WTC11 (cell line): ENCODE data around the gene RBPJ. TPM values are rescaled to one million over a fixed set of nuclear protein-coding genes. Genes with fewer than 3 reads are reported as not detected.

Source experiments
- ATAC-seq: fragments of 200-7000 bp; cut with Tn5 transposase; 2 replicates; pipeline ENCODE4 v1.10.0; 2021; ENCODE audit warnings: mild to moderate bottlenecking, moderate library complexity
- CTCF ChIA-PET: fragments of 300-600 bp; sonication (Branson Sonifier 250); formaldehyde crosslinking; loops from one replicate; lab custom pipeline; 2021; ENCODE audit warnings: antibody characterized with exemption; lab: Charles Lee
- POLR2A ChIA-PET: fragments of 350-600 bp; sonication (Branson Sonifier 250); formaldehyde crosslinking; loops from one replicate; lab custom pipeline; 2021; ENCODE audit warnings: antibody characterized with exemption; lab: Charles Lee
- DNase-seq: peaks from one replicate; pipeline ENCODE4 v3.0.0; 2021; ENCODE audit warnings: low spot score
- H3K27ac Mint-ChIP-seq: 2 replicates; pipeline ENCODE4 v1.8.0; 2021; ENCODE audit warnings: mixed read lengths
- H3K27me3 Mint-ChIP-seq: 2 replicates; pipeline ENCODE4 v1.8.0; 2021; ENCODE audit warnings: low read depth, mild to moderate bottlenecking, moderate library complexity, mixed read lengths
- H3K36me3 Mint-ChIP-seq: 2 replicates; pipeline ENCODE4 v1.8.0; 2021; ENCODE audit warnings: mixed read lengths
- H3K4me1 Mint-ChIP-seq: 2 replicates; pipeline ENCODE4 v1.8.0; 2022; ENCODE audit warnings: mixed read lengths
- H3K4me3 Mint-ChIP-seq: 2 replicates; pipeline ENCODE4 v1.8.0; 2021; ENCODE audit warnings: mild to moderate bottlenecking, moderate library complexity, mixed read lengths
- H3K9me3 Mint-ChIP-seq: 2 replicates; pipeline ENCODE4 v1.8.0; 2021; ENCODE audit warnings: mixed read lengths
- CBFB ChIP-seq: sonication (generic); formaldehyde crosslinking; IDR thresholded peaks from 2 replicates; pipeline ENCODE4 v1.8.1; 2022; ENCODE audit warnings: mild to moderate bottlenecking, low read depth, missing genetic modification reagents
- CREB1 ChIP-seq: sonication (generic); formaldehyde crosslinking; IDR thresholded peaks from 2 replicates; pipeline ENCODE4 v1.8.0; 2023; ENCODE audit warnings: mild to moderate bottlenecking, missing genetic modification reagents
- ESRRA ChIP-seq: sonication (generic); formaldehyde crosslinking; IDR thresholded peaks from 2 replicates; pipeline ENCODE4 v1.8.1; 2022; ENCODE audit warnings: mild to moderate bottlenecking, missing genetic modification reagents, borderline replicate concordance
- HMGA2 ChIP-seq: fragments of 250-450 bp; sonication (Bioruptor Pico); IDR thresholded peaks from 2 replicates; pipeline ENCODE4 v1.4.0; 2021; ENCODE audit warnings: mild to moderate bottlenecking, moderate library complexity
- KAT7 ChIP-seq: sonication (generic); formaldehyde crosslinking; IDR thresholded peaks from 2 replicates; pipeline ENCODE4 v1.8.1; 2023; ENCODE audit warnings: missing genetic modification reagents, mild to moderate bottlenecking, borderline replicate concordance
- MAX ChIP-seq: sonication (generic); formaldehyde crosslinking; IDR thresholded peaks from 2 replicates; pipeline ENCODE4 v1.8.0; 2022; ENCODE audit warnings: mild to moderate bottlenecking, missing genetic modification reagents
- MLX ChIP-seq: sonication (generic); formaldehyde crosslinking; IDR thresholded peaks from 2 replicates; pipeline ENCODE4 v1.8.1; 2023; ENCODE audit warnings: mild to moderate bottlenecking, missing genetic modification reagents, moderate library complexity
- NR1H2 ChIP-seq: sonication (generic); formaldehyde crosslinking; IDR thresholded peaks from 2 replicates; pipeline ENCODE4 v1.9.0; 2021; ENCODE audit warnings: mild to moderate bottlenecking, moderate library complexity, missing genetic modification reagents
- NR3C1 ChIP-seq: sonication (generic); formaldehyde crosslinking; conservative IDR thresholded peaks from 2 replicates; pipeline ENCODE4 v1.8.1; 2023; ENCODE audit warnings: low read depth, mild to moderate bottlenecking, missing genetic modification reagents
- RORB ChIP-seq: fragments of 250-450 bp; sonication (Bioruptor Pico); IDR thresholded peaks from 2 replicates; pipeline ENCODE4 v1.9.0; 2021; ENCODE audit warnings: mild to moderate bottlenecking
- SMAD4 ChIP-seq: sonication (generic); formaldehyde crosslinking; IDR thresholded peaks from 2 replicates; pipeline ENCODE4 v1.8.0; 2022; ENCODE audit warnings: mild to moderate bottlenecking, missing genetic modification reagents
- TP53 ChIP-seq: sonication (generic); formaldehyde crosslinking; IDR thresholded peaks from 2 replicates; pipeline ENCODE4 v1.8.1; 2023; ENCODE audit warnings: mild to moderate bottlenecking, missing genetic modification reagents
- ZNF219 ChIP-seq: sonication (generic); formaldehyde crosslinking; IDR thresholded peaks from 2 replicates; pipeline ENCODE4 v1.8.0; 2023; ENCODE audit warnings: missing genetic modification reagents, mild to moderate bottlenecking, borderline replicate concordance
- total RNA-seq: library from RNA; stranded (reverse); gene quantifications from 3 replicates; pipeline ENCODE4 v1.2.3, GENCODE V29; 2021
- TF ChIP-seq, protein P1 (sequence below): sonication (generic); formaldehyde crosslinking; IDR thresholded peaks from 2 replicates; pipeline ENCODE4 v1.8.0; 2023; ENCODE audit warnings: missing genetic modification reagents, mild to moderate bottlenecking, borderline replicate concordance
- TF ChIP-seq, protein P2 (sequence below): fragments of 250-450 bp; sonication (Bioruptor Pico); IDR thresholded peaks from 2 replicates; pipeline ENCODE4 v1.8.0; 2021; ENCODE audit warnings: mild to moderate bottlenecking
- TF ChIP-seq, protein P3 (sequence below): sonication (generic); formaldehyde crosslinking; IDR thresholded peaks from 2 replicates; pipeline ENCODE4 v1.8.1; 2022; ENCODE audit warnings: mild to moderate bottlenecking, missing genetic modification reagents, moderate library complexity, borderline replicate concordance
- TF ChIP-seq, protein P4 (sequence below): sonication (generic); formaldehyde crosslinking; IDR thresholded peaks from 2 replicates; pipeline ENCODE4 v1.8.0; 2022; ENCODE audit warnings: mild to moderate bottlenecking, missing genetic modification reagents

RBPJ gene
- total RNA-seq, 1 experiment from 2014 or later, result 163 TPM

DNA sequence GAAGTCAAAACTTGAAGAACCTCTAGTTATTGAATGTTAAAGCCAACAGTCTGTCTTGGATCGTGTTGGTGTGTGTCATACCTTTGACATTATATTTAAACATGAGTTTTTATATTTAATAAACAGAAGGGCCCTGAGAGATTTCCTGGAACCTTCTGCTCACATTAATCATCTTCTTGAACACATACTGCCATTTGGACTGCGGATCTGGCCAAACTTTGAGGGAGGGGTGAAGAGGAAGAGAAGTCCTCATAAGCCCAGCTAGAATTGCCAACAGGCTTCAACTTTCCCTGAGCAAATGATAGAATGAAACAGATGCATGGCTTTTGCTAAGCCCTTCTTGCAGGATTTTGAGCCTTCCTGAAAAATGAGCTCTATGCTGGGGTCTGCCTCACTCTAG lies 142.1 kb downstream of the RBPJ start:
- Mint-ChIP-seq H3K4me3 (no peak overlapping the region), H3K9me3 (peaks cover 12% of the 10 kb centered on the region)

GRCh38 chr4:26463386-26463785 lies 142.6 kb downstream of the RBPJ start:
- no peak for DNase-seq
- no peaks in the 10 kb centered on the region; the same call in 1 of the 2 replicates for H3K27me3 Mint-ChIP-seq
- H3K4me3 Mint-ChIP-seq, result no peak overlapping the region
- peaks cover 12% of the 10 kb centered on the region for H3K9me3 Mint-ChIP-seq
- no peak for ATAC-seq
- no peak for TF ChIP-seq NR3C1 (CRISPR knock-in tag)
- TF ChIP-seq, protein P1, sequence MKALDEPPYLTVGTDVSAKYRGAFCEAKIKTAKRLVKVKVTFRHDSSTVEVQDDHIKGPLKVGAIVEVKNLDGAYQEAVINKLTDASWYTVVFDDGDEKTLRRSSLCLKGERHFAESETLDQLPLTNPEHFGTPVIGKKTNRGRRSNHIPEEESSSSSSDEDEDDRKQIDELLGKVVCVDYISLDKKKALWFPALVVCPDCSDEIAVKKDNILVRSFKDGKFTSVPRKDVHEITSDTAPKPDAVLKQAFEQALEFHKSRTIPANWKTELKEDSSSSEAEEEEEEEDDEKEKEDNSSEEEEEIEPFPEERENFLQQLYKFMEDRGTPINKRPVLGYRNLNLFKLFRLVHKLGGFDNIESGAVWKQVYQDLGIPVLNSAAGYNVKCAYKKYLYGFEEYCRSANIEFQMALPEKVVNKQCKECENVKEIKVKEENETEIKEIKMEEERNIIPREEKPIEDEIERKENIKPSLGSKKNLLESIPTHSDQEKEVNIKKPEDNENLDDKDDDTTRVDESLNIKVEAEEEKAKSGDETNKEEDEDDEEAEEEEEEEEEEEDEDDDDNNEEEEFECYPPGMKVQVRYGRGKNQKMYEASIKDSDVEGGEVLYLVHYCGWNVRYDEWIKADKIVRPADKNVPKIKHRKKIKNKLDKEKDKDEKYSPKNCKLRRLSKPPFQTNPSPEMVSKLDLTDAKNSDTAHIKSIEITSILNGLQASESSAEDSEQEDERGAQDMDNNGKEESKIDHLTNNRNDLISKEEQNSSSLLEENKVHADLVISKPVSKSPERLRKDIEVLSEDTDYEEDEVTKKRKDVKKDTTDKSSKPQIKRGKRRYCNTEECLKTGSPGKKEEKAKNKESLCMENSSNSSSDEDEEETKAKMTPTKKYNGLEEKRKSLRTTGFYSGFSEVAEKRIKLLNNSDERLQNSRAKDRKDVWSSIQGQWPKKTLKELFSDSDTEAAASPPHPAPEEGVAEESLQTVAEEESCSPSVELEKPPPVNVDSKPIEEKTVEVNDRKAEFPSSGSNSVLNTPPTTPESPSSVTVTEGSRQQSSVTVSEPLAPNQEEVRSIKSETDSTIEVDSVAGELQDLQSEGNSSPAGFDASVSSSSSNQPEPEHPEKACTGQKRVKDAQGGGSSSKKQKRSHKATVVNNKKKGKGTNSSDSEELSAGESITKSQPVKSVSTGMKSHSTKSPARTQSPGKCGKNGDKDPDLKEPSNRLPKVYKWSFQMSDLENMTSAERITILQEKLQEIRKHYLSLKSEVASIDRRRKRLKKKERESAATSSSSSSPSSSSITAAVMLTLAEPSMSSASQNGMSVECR (CRISPR knock-in tag), result no peak
- TF ChIP-seq CREB1 (CRISPR knock-in tag), result no peak
- TF ChIP-seq, protein P2, sequence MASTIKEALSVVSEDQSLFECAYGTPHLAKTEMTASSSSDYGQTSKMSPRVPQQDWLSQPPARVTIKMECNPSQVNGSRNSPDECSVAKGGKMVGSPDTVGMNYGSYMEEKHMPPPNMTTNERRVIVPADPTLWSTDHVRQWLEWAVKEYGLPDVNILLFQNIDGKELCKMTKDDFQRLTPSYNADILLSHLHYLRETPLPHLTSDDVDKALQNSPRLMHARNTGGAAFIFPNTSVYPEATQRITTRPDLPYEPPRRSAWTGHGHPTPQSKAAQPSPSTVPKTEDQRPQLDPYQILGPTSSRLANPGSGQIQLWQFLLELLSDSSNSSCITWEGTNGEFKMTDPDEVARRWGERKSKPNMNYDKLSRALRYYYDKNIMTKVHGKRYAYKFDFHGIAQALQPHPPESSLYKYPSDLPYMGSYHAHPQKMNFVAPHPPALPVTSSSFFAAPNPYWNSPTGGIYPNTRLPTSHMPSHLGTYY (CRISPR knock-in tag), result no peak
- H3K4me1 Mint-ChIP-seq, result peaks cover 13% of the 10 kb centered on the region
- peaks cover 2% of the 10 kb centered on the region for H3K36me3 Mint-ChIP-seq
- ChIA-PET POLR2A (no interaction called here), CTCF (interaction anchor here (1.2 kb wide), 1 partner anchor 469 kb away, joined by 4 read pairs; no protein-coding TSS in a partner anchor)
- no peak overlapping the region for H3K27ac Mint-ChIP-seq

More for the DNA sequence above, 142.1 kb downstream of the RBPJ start:
- POLR2A ChIA-PET, result no interaction called here
- no peak overlapping the region for H3K27ac Mint-ChIP-seq
- no peak for TF ChIP-seq NR1H2 (CRISPR knock-in tag)
- TF ChIP-seq RORB (CRISPR knock-in tag), result no peak
- TF ChIP-seq MLX (CRISPR knock-in tag), result no peak
- TF ChIP-seq KAT7 (CRISPR knock-in tag), result no peak
- TF ChIP-seq, all 79 proteins: peak for 0
- DNase-seq (no peak), ATAC-seq (no peak)
- Mint-ChIP-seq H3K27me3 (no peaks in the 10 kb centered on the region; the same call in 1 of the 2 replicates), H3K36me3 (peaks cover 2% of the 10 kb centered on the region), H3K4me1 (peaks cover 8% of the 10 kb centered on the region)
- CTCF ChIA-PET, result interaction anchor here (1.2 kb wide), 1 partner anchor 469 kb away, joined by 4 read pairs; no protein-coding TSS in a partner anchor

GRCh38 chr4:26464420-26465095 lies 143.7 kb downstream of the RBPJ start:
- Mint-ChIP-seq H3K27me3 (no peaks in the 10 kb centered on the region; the same call in 1 of the 2 replicates), H3K4me3 (no peak overlapping the region), H3K36me3 (peaks cover 2% of the 10 kb centered on the region), H3K9me3 (peaks cover 20% of the 10 kb centered on the region), H3K4me1 (peaks cover 13% of the 10 kb centered on the region), H3K27ac (no peak overlapping the region)
- DNase-seq (no peak), ATAC-seq (no peak)
- TF ChIP-seq, protein P2 (CRISPR knock-in tag), result no peak
- TF ChIP-seq MAX (CRISPR knock-in tag) (no peak), ESRRA (no peak), HMGA2 (CRISPR knock-in tag) (no peak), SMAD4 (CRISPR knock-in tag) (no peak), TP53 (CRISPR knock-in tag) (no peak), CBFB (CRISPR knock-in tag) (no peak), ZNF219 (CRISPR knock-in tag) (no peak)
- TF ChIP-seq, protein P3, sequence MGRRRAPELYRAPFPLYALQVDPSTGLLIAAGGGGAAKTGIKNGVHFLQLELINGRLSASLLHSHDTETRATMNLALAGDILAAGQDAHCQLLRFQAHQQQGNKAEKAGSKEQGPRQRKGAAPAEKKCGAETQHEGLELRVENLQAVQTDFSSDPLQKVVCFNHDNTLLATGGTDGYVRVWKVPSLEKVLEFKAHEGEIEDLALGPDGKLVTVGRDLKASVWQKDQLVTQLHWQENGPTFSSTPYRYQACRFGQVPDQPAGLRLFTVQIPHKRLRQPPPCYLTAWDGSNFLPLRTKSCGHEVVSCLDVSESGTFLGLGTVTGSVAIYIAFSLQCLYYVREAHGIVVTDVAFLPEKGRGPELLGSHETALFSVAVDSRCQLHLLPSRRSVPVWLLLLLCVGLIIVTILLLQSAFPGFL (CRISPR knock-in tag), result no peak
- TF ChIP-seq, protein P4, sequence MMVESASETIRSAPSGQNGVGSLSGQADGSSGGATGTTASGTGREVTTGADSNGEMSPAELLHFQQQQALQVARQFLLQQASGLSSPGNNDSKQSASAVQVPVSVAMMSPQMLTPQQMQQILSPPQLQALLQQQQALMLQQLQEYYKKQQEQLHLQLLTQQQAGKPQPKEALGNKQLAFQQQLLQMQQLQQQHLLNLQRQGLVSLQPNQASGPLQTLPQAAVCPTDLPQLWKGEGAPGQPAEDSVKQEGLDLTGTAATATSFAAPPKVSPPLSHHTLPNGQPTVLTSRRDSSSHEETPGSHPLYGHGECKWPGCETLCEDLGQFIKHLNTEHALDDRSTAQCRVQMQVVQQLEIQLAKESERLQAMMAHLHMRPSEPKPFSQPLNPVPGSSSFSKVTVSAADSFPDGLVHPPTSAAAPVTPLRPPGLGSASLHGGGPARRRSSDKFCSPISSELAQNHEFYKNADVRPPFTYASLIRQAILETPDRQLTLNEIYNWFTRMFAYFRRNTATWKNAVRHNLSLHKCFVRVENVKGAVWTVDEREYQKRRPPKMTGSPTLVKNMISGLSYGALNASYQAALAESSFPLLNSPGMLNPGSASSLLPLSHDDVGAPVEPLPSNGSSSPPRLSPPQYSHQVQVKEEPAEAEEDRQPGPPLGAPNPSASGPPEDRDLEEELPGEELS (CRISPR knock-in tag), result no peak
- ChIA-PET POLR2A (no interaction called here), CTCF (no interaction called here)
